Endodermal cell (in vitro differentiated cells): ENCODE data around the gene KIF6. TPM values are rescaled to one million over a fixed set of nuclear protein-coding genes. Genes with fewer than 3 reads are reported as not detected.

ENCODE experiments used
- DNase-seq: peaks from one replicate; pipeline ENCODE4 v3.0.0-alpha.2; 2017
- H3K27ac ChIP-seq: 2 replicates; pipeline ENCODE4 v1.5.1; 2013; ENCODE audit warnings: mild to moderate bottlenecking, low read depth, low read length, moderate library complexity
- H3K27me3 ChIP-seq: 2 replicates; pipeline ENCODE4 v1.6.1; 2013; ENCODE audit warnings: mild to moderate bottlenecking, low read length, moderate library complexity; ENCODE audit not compliant: insufficient read depth, control insufficient read depth, poor library complexity, severe bottlenecking
- H3K36me3 ChIP-seq: 2 replicates; pipeline ENCODE4 v1.7.0; 2013; ENCODE audit warnings: mild to moderate bottlenecking, low read length, moderate library complexity; ENCODE audit not compliant: control insufficient read depth, insufficient read depth
- H3K4me1 ChIP-seq: one replicate; pipeline ENCODE4 v1.7.0; 2013; ENCODE audit warnings: low read length; ENCODE audit not compliant: control insufficient read depth, insufficient read depth
- H3K4me3 ChIP-seq: 2 replicates; pipeline ENCODE4 v1.5.1; 2013; ENCODE audit warnings: mild to moderate bottlenecking, low read length, moderate library complexity
- H3K9ac ChIP-seq: 2 replicates; pipeline ENCODE4 v1.6.1; 2013; ENCODE audit warnings: mild to moderate bottlenecking, low read length, moderate library complexity; ENCODE audit not compliant: poor library complexity, severe bottlenecking; ENCODE audit errors: extremely low read depth
- H3K9me3 ChIP-seq: 2 replicates; pipeline ENCODE4 v1.6.1; 2013; ENCODE audit warnings: mild to moderate bottlenecking, low read length, moderate library complexity; ENCODE audit not compliant: control insufficient read depth
- H3K27ac Mint-ChIP-seq: 2 replicates; pipeline ENCODE4 v1.8.0; 2020; ENCODE audit warnings: mixed read lengths
- H3K27me3 Mint-ChIP-seq: 2 replicates; pipeline ENCODE4 v1.8.0; 2021; ENCODE audit warnings: mild to moderate bottlenecking, mixed read lengths; ENCODE audit not compliant: insufficient read depth
- H3K36me3 Mint-ChIP-seq: 2 replicates; pipeline ENCODE4 v1.8.0; 2020; ENCODE audit warnings: low read depth, mixed read lengths
- H3K4me1 Mint-ChIP-seq: 2 replicates; pipeline ENCODE4 v1.8.0; 2020; ENCODE audit warnings: mixed read lengths
- H3K4me3 Mint-ChIP-seq: 2 replicates; pipeline ENCODE4 v1.8.0; 2020; ENCODE audit warnings: mild to moderate bottlenecking, moderate library complexity, mixed read lengths
- H3K9me3 Mint-ChIP-seq: 2 replicates; pipeline ENCODE4 v1.8.0; 2020; ENCODE audit warnings: mild to moderate bottlenecking, mixed read lengths
- CTCF ChIP-seq: fragments of 200-600 bp; sonication (generic); conservative IDR thresholded peaks from 2 replicates; pipeline ENCODE4 v1.5.0; 2021; ENCODE audit warnings: antibody characterized with exemption, mild to moderate bottlenecking
- WGBS, 2 experiments: methylation state at CpG; one replicate each; pipeline versions ENCODE4 v1.1.5 to v1.1.7; 2013; ENCODE audit warnings: missing lambda C conversion rate in 2 of 2, mixed read lengths in 1 of 2; ENCODE audit not compliant: insufficient coverage in 1 of 2, insufficient read length in 1 of 2; 5-methylcytosine and 5-hydroxymethylcytosine counted together
- total RNA-seq, 2 donors: library from RNA; stranded (reverse); fragmentation: NEBNext Ultra II Directional in 1 of 2; extraction: Animal tissue kit (Norgen Biotek cat#: 25700) in 1 of 2; gene quantifications; 2 replicates in 1 of 2; 3 replicates in 1 of 2; pipeline ENCODE4 v1.2.1, GENCODE V29; 2021

KIF6 gene
- total RNA-seq, 2 donors from 2014 or later: 0.62 to 1.1 TPM

- Histone ChIP-seq H3K4me3 (no peak overlapping the region), H3K27ac (no peak overlapping the region), H3K27me3 (no peaks in the 10 kb centered on the region), H3K9me3 (no peaks in the 10 kb centered on the region), H3K36me3 (no peaks in the 10 kb centered on the region), H3K9ac (no peak overlapping the region), H3K4me1 (peaks cover 13% of the 10 kb centered on the region)
- no peak overlapping the region for H3K4me3 Mint-ChIP-seq
- peaks cover 1% of the 10 kb centered on the region for H3K27me3 Mint-ChIP-seq
- TF ChIP-seq CTCF: no peak
- no peaks in the 10 kb centered on the region for H3K36me3 Mint-ChIP-seq
- WGBS, 2 experiments: 85 to 86% methylated on average over 7 to 10 of the region's 10 CpGs
- peak overlapping the region; percentile 35 for H3K27ac Mint-ChIP-seq
- H3K4me1 Mint-ChIP-seq: peaks cover 32% of the 10 kb centered on the region
- peak; percentile 55 for DNase-seq
- no peaks in the 10 kb centered on the region for H3K9me3 Mint-ChIP-seq
Measured at GRCh38 chr6:39339868-39340550, 385.2 kb downstream of the KIF6 start.

GRCh38 chr6:39339096-39339867 lies 385.9 kb downstream of the KIF6 start:
- Mint-ChIP-seq H3K9me3 (no peaks in the 10 kb centered on the region), H3K36me3 (no peaks in the 10 kb centered on the region), H3K4me1 (peaks cover 26% of the 10 kb centered on the region), H3K27ac (peak overlapping the region; percentile 35), H3K4me3 (no peak overlapping the region), H3K27me3 (peaks cover 1% of the 10 kb centered on the region)
- no peak overlapping the region for H3K27ac ChIP-seq
- H3K9ac ChIP-seq: no peak overlapping the region
- no peaks in the 10 kb centered on the region for H3K36me3 ChIP-seq
- H3K4me3 ChIP-seq: no peak overlapping the region
- no peaks in the 10 kb centered on the region for H3K27me3 ChIP-seq
- no peaks in the 10 kb centered on the region for H3K9me3 ChIP-seq
- 81 to 85% methylated on average over 6 to 9 of the region's 9 CpGs for WGBS, 2 experiments
- H3K4me1 ChIP-seq: peaks cover 13% of the 10 kb centered on the region
- no peak for DNase-seq
- no peak for TF ChIP-seq CTCF

GRCh38 chr6:39338397-39338796 lies 386.8 kb downstream of the KIF6 start:
- no peak for TF ChIP-seq CTCF
- H3K4me1 Mint-ChIP-seq: peaks cover 19% of the 10 kb centered on the region
- no peak overlapping the region for H3K27ac Mint-ChIP-seq
- 93 to 100% methylated on average over 5 of the region's 5 CpGs for WGBS, 2 experiments
- no peaks in the 10 kb centered on the region for H3K36me3 Mint-ChIP-seq
- no peak overlapping the region for H3K9ac ChIP-seq
- no peaks in the 10 kb centered on the region for H3K27me3 ChIP-seq
- no peak overlapping the region for H3K27ac ChIP-seq
- H3K4me1 ChIP-seq: peaks cover 13% of the 10 kb centered on the region
- no peak for DNase-seq
- no peaks in the 10 kb centered on the region for H3K9me3 ChIP-seq
- no peaks in the 10 kb centered on the region for H3K36me3 ChIP-seq
- H3K4me3 Mint-ChIP-seq: no peak overlapping the region
- peaks cover 1% of the 10 kb centered on the region for H3K27me3 Mint-ChIP-seq
- H3K9me3 Mint-ChIP-seq: no peaks in the 10 kb centered on the region
- H3K4me3 ChIP-seq: no peak overlapping the region
